Lower leg skin (tissue), 4 donors: ENCODE data around the gene SIK3. TPM values are rescaled to one million over a fixed set of nuclear protein-coding genes. Genes with fewer than 3 reads are reported as not detected.

Source experiments
- DNase-seq, 2 donors: peaks; one replicate each; pipeline ENCODE4 v3.0.0-alpha.2; 2019; ENCODE audit warnings: low spot score in 2 of 2
- H3K4me3 ChIP-seq: fragments of 200-600 bp; sonication (generic); 2 replicates; pipeline ENCODE4 v1.5.1; 2017; ENCODE audit warnings: mild to moderate bottlenecking, low read depth; ENCODE audit not compliant: poor library complexity, severe bottlenecking
- POLR2A ChIP-seq, 2 donors: fragments of 450-650 bp; IDR thresholded peaks; one replicate each; pipeline ENCODE4 v1.6.1; 2016 to 2017; ENCODE audit warnings: antibody characterized with exemption in 2 of 2, mild to moderate bottlenecking in 1 of 2, moderate library complexity in 1 of 2
- WGBS, 2 donors: methylation state at CpG; one replicate each; pipeline ENCODE4 v1.1.5; 2018; 5-methylcytosine and 5-hydroxymethylcytosine counted together
- intact Hi-C: fragments of 100-400 bp; cut with DNase I; formaldehyde crosslinking; loops from one replicate; pipeline ENCODE4 v1.15.0; 2023; ENCODE audit warnings: low total_unique reads
- total RNA-seq, 4 donors: library from RNA; depleted of rRNA; stranded (reverse); fragments of >200 nt; gene quantifications; one replicate each; pipeline ENCODE4 v1.1.0, GENCODE V29; 2016
- TF ChIP-seq, protein P1 (sequence below), 3 donors: fragments of 450-650 bp; IDR thresholded peaks; one replicate each; pipeline ENCODE4 v1.5.1; 2016; ENCODE audit warnings: antibody characterized with exemption in 3 of 3, mild to moderate bottlenecking in 3 of 3, moderate library complexity in 2 of 3

Gene SIK3
- total RNA-seq, 4 donors from 2014 or later: 26.7 to 37.5 (median 30.1) TPM

DNA sequence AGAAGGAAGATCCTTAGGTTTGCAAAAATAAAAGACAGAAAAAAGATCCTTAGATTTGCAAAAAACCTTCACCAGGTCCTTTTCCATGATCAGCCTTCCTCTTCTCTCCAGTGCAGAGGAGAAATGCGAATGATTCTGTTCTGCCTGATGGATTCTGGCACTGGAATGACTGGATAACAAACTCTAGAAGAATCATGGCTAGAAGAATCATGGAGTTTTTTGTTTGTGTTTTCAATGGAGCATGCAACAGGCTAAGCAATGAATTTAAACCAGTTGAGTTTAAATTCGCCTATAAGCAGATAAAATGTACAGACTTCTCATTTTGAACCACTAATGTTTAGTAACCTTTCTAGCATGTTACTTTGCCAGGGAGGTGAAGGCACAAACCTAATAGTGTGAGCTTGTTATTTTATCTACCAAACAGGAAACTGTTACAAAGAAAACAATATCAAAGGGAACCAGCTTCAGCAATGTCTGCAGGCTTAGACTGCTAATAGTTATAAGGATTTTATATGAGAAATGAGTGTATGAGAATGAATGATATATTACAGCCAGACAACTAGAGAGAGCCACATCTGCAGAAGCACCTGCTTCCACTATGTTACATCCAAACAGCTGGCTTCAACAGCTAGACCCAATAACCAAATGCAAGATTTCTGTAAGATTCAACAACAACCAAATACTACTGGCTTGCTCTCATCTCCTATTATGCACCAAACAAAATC is 196.1 kb downstream of the SIK3 start:
- intact Hi-C loops: no loop called here
- TF ChIP-seq, protein P1, sequence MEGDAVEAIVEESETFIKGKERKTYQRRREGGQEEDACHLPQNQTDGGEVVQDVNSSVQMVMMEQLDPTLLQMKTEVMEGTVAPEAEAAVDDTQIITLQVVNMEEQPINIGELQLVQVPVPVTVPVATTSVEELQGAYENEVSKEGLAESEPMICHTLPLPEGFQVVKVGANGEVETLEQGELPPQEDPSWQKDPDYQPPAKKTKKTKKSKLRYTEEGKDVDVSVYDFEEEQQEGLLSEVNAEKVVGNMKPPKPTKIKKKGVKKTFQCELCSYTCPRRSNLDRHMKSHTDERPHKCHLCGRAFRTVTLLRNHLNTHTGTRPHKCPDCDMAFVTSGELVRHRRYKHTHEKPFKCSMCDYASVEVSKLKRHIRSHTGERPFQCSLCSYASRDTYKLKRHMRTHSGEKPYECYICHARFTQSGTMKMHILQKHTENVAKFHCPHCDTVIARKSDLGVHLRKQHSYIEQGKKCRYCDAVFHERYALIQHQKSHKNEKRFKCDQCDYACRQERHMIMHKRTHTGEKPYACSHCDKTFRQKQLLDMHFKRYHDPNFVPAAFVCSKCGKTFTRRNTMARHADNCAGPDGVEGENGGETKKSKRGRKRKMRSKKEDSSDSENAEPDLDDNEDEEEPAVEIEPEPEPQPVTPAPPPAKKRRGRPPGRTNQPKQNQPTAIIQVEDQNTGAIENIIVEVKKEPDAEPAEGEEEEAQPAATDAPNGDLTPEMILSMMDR (IDR thresholded peaks at IDR 0.05): no peak
- no peak for TF ChIP-seq POLR2A (IDR thresholded peaks at IDR 0.05)
- WGBS, 2 donors: 79 to 88% methylated on average over 2 of the region's 2 CpGs
- DNase-seq: no peak
- no peak overlapping the region for H3K4me3 ChIP-seq

DNA sequence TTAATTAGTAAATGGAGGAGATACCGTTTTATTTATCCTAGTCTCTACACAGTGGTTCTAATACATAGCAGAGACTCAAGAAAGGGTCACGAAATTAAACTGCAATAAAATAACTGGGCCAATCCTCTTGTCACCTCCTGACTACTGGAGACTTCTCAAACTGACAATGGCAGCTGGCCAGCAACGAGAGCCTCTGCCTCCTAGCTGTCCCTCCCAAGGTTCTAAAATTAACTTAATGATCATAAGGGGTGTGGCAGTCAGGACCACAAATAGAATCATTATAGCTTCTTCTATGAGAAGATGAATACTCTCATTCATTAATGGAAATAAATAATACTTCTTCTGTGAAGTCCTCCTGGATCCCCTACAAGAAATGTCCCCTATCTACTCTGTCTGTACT is 197.0 kb downstream of the SIK3 start:
- DNase-seq: no peak
- WGBS, 2 donors: 53% methylated on average over 3 of the region's 3 CpGs
- intact Hi-C loops: no loop called here
- TF ChIP-seq, protein P1 (IDR thresholded peaks at IDR 0.05): no peak
- TF ChIP-seq POLR2A (IDR thresholded peaks at IDR 0.05): no peak
- H3K4me3 ChIP-seq: no peak overlapping the region

DNA sequence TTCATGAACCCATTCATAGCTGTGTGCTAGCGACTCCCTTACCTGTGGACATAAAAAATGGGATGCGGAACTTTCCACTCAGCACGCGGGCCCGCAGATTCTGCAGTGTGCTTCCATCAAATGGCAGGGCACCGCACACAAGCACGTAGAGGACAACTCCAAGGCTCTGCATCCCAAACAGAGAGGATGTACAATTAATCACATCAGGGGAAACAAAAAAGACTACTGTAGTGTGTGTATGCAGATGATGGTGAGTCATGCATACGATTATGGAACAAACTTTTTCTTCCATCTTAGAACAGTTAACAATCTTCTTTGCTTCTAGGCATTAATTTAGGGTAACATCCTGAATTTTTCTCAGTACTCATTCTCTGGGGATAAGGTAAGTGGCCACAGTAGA is 202.0 kb downstream of the SIK3 start:
- DNase-seq: peak in 1 of 2 donors; percentile 48
- WGBS, 2 donors: 94 to 95% methylated on average over 8 of the region's 8 CpGs
- no peak for TF ChIP-seq POLR2A (IDR thresholded peaks at IDR 0.05)
- TF ChIP-seq, protein P1 (IDR thresholded peaks at IDR 0.05): no peak
- no peak overlapping the region for H3K4me3 ChIP-seq
- intact Hi-C loops: no loop called here

DNA sequence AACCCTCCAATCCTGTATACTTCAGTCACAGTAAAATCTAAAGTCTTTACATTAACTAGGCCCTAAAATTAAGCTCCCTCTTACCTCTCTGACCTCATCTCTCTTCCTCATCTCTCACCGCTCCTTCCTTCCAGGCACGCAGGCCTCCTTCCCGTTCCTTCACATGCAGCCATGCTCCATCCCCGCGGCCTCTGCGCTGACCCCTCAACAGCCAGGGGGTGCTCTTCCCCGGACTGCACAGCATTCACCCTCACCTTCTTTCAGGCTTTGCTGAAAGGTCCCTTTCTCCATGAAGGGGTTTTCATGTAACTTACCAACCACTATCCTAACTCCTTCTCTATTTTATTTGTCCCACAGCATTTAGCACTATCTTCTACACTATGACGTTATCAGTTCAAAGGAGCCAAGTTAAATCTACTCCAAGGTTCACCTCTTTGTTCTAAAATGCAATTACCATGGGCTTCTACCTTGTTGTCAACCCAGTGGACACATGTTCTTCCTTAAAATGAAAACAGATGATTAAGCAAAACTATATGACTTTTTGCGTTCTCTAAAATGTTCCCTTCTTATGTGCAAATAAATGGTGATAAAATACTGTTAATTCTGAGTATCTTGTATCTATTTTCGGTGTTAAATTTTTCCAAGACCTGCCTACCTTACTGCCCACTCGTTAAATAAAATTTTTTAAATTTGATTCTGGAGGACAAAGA is 203.0 kb downstream of the SIK3 start:
- no peak overlapping the region for H3K4me3 ChIP-seq
- 65 to 70% methylated on average over 11 of the region's 11 CpGs for WGBS, 2 donors
- TF ChIP-seq, protein P1 (IDR thresholded peaks at IDR 0.05): no peak
- TF ChIP-seq POLR2A (IDR thresholded peaks at IDR 0.05): no peak
- DNase-seq: peak in 1 of 2 donors; percentile 84
- intact Hi-C loops: no loop called here

DNA sequence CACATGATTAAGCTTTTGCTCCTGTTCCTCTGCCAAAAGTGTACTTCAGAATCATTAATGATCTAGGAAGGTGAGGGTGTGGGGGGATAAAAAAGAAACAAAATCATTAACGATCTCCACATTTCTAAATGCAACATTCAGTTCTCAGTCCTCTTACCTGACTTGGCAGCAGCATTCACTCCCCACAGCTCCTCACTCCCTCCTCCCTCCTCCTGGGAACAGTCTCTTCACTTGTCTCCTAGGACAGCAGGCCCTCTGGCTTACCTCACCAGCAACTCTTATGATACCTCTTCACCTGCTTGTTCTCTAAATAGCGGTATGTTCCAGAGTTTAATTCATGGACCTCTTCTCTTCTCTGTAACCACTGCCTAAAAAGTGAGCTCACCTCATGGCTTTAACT is 204.3 kb downstream of the SIK3 start:
- intact Hi-C loops: no loop called here
- no peak overlapping the region for H3K4me3 ChIP-seq
- no peak for DNase-seq
- TF ChIP-seq, protein P1 (IDR thresholded peaks at IDR 0.05): no peak
- TF ChIP-seq POLR2A (IDR thresholded peaks at IDR 0.05): no peak
- WGBS, 2 donors: 69 to 83% methylated on average over 2 of the region's 2 CpGs
